Measurements from ENCODE around the gene ZSCAN12.

DNA sequence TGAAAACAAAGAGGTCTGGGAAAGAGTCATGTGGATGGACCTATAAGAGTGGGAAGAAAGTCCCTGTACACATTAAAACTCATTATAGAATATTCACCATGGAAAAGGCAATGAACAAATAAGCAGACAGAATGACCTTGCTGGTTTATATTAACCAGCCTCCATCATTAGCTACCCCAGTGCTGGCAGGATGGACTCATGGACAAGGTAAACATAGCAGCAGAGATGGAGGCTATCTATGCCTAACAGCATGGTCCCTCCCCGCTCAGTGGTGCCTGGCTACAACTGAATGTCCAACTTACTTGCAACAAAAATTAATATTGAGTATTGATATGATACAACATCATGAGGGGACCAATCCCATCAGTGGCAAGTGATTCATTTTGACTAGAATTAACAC, 54.3 kb downstream of the ZSCAN12 start:
- TF ChIP-seq POLR2A (IDR thresholded peaks at IDR 0.05; ENCODE audit: low read length) (no peak), GATA1 (IDR thresholded peaks at IDR 0.05; ENCODE audit: low read depth, low read length) (no peak)
